Measurements from ENCODE around the gene FBXL12.
"Not testable (repeated sequence)": the region's sequence is repeated elsewhere in the genome, so short reads cannot be mapped to it uniquely, and the experiment has no call there.

FBXL12 gene

GRCh38 chr19:9792206-9793070 lies 26.4 kb downstream of the FBXL12 start:
- DNase-seq (ENCODE audit: low read depth in 2 of 2), result peak; percentile 88 to 89

DNA sequence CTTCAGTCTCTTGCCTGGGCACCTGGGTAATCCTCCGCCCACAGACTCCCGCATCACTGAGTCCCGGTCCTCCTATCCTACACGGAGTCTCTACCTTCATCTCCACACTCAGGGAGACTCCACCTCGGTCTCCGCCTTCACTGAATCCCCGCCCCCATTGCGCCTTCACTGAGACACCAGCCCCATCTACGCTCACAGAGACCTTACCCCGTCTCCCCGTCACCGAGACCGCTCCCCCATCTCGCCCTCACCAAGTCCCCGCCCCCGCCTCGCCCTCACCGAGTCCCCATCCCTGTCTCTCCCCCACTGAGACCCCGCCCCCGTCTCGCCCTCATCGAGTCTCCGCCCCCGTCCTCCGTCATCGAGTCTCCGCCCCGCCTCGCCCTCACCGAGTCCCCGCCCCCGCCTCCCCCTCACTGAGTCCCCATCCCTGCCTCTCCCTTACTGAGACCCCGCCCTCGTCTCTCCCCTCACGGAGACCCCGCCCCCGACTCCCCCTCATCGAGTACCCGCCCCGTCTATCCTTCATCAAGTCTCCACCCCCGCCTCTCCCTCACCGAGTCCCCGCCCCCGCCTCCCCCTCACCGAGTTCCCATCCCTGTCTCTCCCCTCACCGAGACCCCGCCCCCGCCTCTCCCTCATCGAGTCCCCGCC lies 27.2 kb downstream of the FBXL12 start:
- peak; percentile 93 for DNase-seq (ENCODE audit: low read depth in 2 of 2)

- DNase-seq (ENCODE audit: low read depth in 2 of 2), result not testable (repeated sequence)
Observed at GRCh38 chr19:9791073-9791367, 27.9 kb downstream of the FBXL12 start.

DNA sequence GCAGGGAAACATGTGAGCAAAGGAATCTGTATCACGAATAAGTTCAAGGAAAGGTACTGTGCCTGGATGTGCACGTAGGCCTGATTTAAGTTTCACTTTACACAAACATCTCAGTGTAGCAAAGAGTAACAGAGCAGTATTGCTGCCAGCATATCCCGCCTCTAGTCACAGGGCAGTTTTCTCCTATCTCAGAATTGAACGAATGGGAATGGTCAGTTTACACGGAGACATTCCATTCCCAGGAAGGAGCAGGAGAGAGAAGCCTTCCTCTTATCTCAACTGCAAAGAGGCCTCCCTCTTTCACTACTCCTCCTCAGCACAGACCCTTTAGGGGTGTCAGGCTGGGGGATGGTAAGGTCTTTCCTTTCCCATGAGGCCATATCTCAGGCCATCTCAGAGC lies 29.3 kb downstream of the FBXL12 start:
- not testable (repeated sequence) for DNase-seq (ENCODE audit: low read depth in 2 of 2)

- no peak for DNase-seq (ENCODE audit: low read depth in 2 of 2)
Observed at GRCh38 chr19:9789066-9789465, 29.8 kb downstream of the FBXL12 start.

GRCh38 chr19:9788604-9789003 lies 30.3 kb downstream of the FBXL12 start:
- DNase-seq (ENCODE audit: low read depth in 2 of 2), result not testable (repeated sequence)

DNA sequence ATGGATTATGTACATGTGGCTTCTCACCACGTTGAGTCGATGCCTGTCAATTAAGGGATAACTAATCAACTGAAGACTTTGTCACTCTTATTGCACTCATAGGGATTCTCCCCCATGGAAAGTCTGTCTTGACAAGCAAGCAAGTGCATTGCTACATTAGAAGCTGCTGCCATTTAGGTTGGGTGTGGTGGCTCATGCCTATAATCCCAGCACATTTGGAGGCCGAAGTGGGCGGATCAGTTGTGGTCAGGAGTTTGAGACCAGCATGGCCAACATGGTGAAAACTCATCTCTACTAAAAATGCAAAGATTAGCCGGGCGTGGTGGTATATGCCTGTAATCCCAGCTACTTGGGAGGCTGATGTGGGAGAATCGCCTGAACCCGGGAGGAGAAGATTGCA lies 32.1 kb downstream of the FBXL12 start:
- DNase-seq (ENCODE audit: low read depth in 2 of 2), result no peak

- no peak for DNase-seq (ENCODE audit: low read depth in 2 of 2)
Observed at GRCh38 chr19:9786342-9786741, 32.5 kb downstream of the FBXL12 start.

DNA sequence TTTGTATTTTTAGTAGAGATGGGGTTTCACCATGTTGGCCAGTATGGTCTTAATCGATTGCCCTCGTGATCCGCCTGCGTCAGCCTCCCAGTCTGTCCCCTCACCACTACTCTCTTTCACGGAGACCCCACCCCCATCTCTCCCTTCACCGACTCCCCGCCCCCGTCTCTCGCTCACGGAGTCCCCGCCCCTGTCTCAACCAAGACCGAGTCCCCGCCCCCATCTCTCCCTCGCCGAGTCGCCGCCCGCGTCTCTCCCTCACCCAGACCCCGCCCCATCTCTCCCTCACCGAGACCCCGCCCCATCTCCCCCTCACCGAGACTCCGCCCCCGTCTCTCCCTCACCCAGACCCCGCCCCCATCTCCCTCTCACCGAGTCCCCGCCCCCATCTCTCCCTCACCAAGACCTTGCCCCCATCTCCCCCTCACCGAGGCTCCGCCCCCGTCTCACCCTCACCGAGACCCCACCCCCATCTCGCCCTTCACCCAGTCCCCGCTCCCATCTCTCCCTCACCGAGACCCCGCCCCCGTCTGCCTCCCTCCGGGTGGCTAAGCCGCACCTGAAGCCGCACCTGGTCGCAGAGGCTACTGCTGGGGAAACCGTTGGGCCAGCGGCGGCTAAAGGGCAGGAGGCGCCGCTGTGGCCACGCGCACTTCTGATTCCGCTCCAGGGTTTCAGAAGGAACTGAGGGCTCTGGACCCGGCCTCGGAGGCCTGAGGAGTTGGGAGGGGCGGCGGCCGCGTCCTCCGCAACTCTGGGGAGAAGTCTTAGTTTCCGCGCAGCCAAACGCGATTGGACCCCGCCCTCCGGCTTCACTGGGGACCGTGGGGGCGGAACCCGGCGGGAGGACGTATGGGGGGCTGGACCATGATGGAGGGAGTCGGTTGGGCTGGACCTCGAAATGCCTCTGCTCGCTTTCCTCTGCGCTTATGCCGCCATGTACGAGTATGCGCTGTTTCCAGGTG lies 33.2 kb downstream of the FBXL12 start:
- peak; percentile 88 to 89 for DNase-seq (ENCODE audit: low read depth in 2 of 2)

DNA sequence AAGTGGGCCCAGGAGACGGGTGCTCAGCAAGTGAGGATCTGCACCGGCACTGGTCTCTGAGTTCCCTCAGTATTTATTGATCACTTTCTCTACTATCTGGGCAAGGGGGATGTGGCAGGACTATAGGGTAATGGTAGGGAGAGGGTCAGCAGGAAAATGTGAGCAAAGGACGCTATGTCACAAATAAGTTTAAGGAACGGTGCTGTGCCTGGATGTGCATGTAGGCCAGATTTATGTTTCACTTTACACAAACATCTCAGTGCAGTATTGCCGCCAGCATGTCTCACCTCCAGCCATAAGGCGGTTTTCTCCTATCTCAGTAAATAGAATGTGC lies 34.7 kb downstream of the FBXL12 start:
- not testable (repeated sequence) for DNase-seq (ENCODE audit: low read depth in 2 of 2)

- DNase-seq (ENCODE audit: low read depth in 2 of 2), result no peak
Observed at GRCh38 chr19:9782338-9782737, 36.5 kb downstream of the FBXL12 start.

DNA sequence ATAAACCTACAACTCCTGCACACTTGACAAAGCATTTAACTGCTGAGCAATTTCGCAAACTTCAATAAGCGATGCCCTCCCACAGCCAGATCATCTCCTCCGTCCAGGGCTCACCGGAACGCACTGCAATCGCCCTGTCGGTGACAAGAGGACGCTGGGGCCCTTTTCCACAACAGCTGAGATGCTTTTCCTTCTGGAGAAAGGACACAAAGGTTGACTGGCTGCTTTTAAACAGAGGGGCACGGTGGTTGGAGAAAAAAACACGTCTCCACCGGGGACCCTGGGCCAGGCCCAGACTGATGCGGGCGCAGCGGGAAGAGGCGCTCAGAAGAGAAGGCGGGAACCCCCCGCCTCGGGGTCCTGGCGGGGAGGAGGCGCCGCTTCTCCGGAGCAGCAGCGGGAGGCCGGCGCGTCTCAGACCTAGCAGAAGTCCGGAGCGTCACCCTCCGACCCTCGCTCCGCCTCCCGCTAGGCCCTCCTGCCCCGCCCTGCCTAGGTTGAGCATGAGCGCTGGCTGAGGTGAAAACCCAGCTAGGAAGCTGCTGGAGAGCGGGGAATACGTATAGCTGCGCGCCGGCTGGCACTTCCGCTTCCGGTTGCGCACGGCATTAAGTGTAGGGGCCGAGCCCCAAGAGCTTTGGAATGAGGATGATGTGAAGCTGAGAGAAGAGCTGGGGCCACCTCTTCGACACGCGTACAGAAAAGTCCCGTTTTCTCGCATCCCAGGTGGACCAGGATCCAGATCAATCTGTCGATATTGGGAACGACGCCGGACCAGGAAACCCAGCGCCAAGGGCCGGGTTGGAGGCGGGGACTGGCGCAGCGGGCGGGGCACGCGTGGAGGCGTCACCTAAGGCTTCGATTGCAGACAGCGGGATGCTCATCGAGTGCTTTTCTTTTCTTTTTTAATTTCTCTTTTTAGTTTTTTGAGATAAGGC lies 50.4 kb downstream of the FBXL12 start, which contains the start of gene ZNF846:
Gene ZNF846, minus strand, starts transcription at position 564 of the 938 bp plus-strand sequence. CDS start 3,788 bp downstream, outside the sequence.
- peak; percentile 88 to 89 for DNase-seq (ENCODE audit: low read depth in 2 of 2)

Measured in fibroblast of skin of left quadriceps (primary cell).